Tongue (tissue), 2 donors: ENCODE measurements around the gene METTL27. TPM values are rescaled to one million over a fixed set of nuclear protein-coding genes. Genes with fewer than 3 reads are reported as not detected.
"Not testable (repeated sequence)": the region's sequence is repeated elsewhere in the genome, so short reads cannot be mapped to it uniquely, and the experiment has no call there.

Experiments
- DNase-seq: peaks from one replicate; pipeline ENCODE4 v3.0.0-alpha.2; 2015
- total RNA-seq: library from RNA; depleted of rRNA; stranded (reverse); fragments of >200 nt; gene quantifications from one replicate; pipeline ENCODE4 v1.2.3, GENCODE V29; 2014

Gene METTL27
- total RNA-seq, 1 donor from 2014 or later = 3.6 TPM

GRCh38 chr7:73869011-73869798 lies 26.9 kb upstream of the METTL27 start:
- DNase-seq = no peak

GRCh38 chr7:73866446-73866767 lies 24.1 kb upstream of the METTL27 start:
- no peak for DNase-seq

GRCh38 chr7:73865738-73866445 lies 23.6 kb upstream of the METTL27 start:
- peak; percentile 84 for DNase-seq

GRCh38 chr7:73864981-73865711 lies 22.8 kb upstream of the METTL27 start:
- no peak for DNase-seq

GRCh38 chr7:73861305-73861704 lies 19.0 kb upstream of the METTL27 start:
- no peak for DNase-seq

- DNase-seq = no peak
These were observed 18.5 kb upstream of the METTL27 start, which contains the start of gene TMEM270 for GRCh38 chr7:73860859-73861258. TSS of gene TMEM270 (plus strand) at chr7:73861159. CDS start at chr7:73861195, 36 bp downstream.

GRCh38 chr7:73858807-73859206 lies 16.5 kb upstream of the METTL27 start:
- DNase-seq = no peak

GRCh38 chr7:73856941-73857340 lies 14.6 kb upstream of the METTL27 start:
- DNase-seq = no peak

- DNase-seq = no peak
These were observed 10.2 kb upstream of the METTL27 start for GRCh38 chr7:73852500-73852899.

- peak; percentile 48 for DNase-seq
These were observed 9.4 kb upstream of the METTL27 start for GRCh38 chr7:73851410-73852338.

- DNase-seq = no peak
These were observed 8.5 kb upstream of the METTL27 start for GRCh38 chr7:73850781-73851207.

GRCh38 chr7:73847941-73848723 lies 5.8 kb upstream of the METTL27 start:
- DNase-seq = no peak

GRCh38 chr7:73845701-73846195 lies 3.4 kb upstream of the METTL27 start:
- DNase-seq = not testable (repeated sequence)

- DNase-seq = no peak
These were observed 2.6 kb upstream of the METTL27 start for GRCh38 chr7:73844848-73845460.

GRCh38 chr7:73844131-73844547 lies 1.8 kb upstream of the METTL27 start:
- no peak for DNase-seq

GRCh38 chr7:73841689-73842066 lies 638 bp downstream of the METTL27 start:
- DNase-seq = no peak

- no peak for DNase-seq
These were observed 1.5 kb downstream of the METTL27 start for GRCh38 chr7:73840715-73841379.

- no peak for DNase-seq
These were observed 2.3 kb downstream of the METTL27 start for GRCh38 chr7:73839743-73840714.

- no peak for DNase-seq
These were observed 3.0 kb downstream of the METTL27 start for GRCh38 chr7:73839290-73839689.
